HG02884 (cell line): Measurements from ENCODE around the gene FAM167B.

Source experiments
- ATAC-seq: cut with Tn5 transposase; IDR thresholded peaks from one replicate; pipeline ENCODE4 v1.9.1; 2021; ENCODE audit warnings: mild to moderate bottlenecking, moderate library complexity; ENCODE audit not compliant: unreplicated experiment

FAM167B gene

GRCh38 chr1:32221980-32222755 is 24.9 kb upstream of the FAM167B start, which contains the start of the genes EIF3I and TMEM234:
Gene EIF3I, plus strand, starts transcription at chr1:32222407. Its CDS starts 35 bp downstream, at chr1:32222442.
Gene TMEM234, minus strand, starts transcription at chr1:32222353. Its CDS starts 31 bp downstream, at chr1:32222322.
- peak; percentile 92 for ATAC-seq

- ATAC-seq = no peak
Measured at GRCh38 chr1:32223683-32224082, 23.3 kb upstream of the FAM167B start.

GRCh38 chr1:32224285-32224684 is 22.7 kb upstream of the FAM167B start:
- ATAC-seq = no peak

GRCh38 chr1:32228771-32229170 is 18.3 kb upstream of the FAM167B start:
- ATAC-seq = no peak

GRCh38 chr1:32231843-32232432 is 15.1 kb upstream of the FAM167B start:
- ATAC-seq = no peak

GRCh38 chr1:32232558-32233304 is 14.3 kb upstream of the FAM167B start:
- ATAC-seq = no peak

- ATAC-seq = no peak
Measured at GRCh38 chr1:32234792-32235191, 12.2 kb upstream of the FAM167B start.

GRCh38 chr1:32239337-32239736 is 7.7 kb upstream of the FAM167B start:
- ATAC-seq = no peak

GRCh38 chr1:32239790-32240139 is 7.3 kb upstream of the FAM167B start:
- ATAC-seq = no peak

GRCh38 chr1:32240140-32240951 is 6.7 kb upstream of the FAM167B start:
- no peak for ATAC-seq

GRCh38 chr1:32241001-32241763 is 5.8 kb upstream of the FAM167B start:
- ATAC-seq = no peak

GRCh38 chr1:32242341-32242851 is 4.6 kb upstream of the FAM167B start:
- no peak for ATAC-seq

GRCh38 chr1:32247452-32247851 is 430 bp downstream of the FAM167B start:
- no peak for ATAC-seq

GRCh38 chr1:32247983-32248889 is 1.2 kb downstream of the FAM167B start:
- ATAC-seq = no peak

GRCh38 chr1:32249831-32250525 is 3.0 kb downstream of the FAM167B start:
- peak; percentile 62 for ATAC-seq

- no peak for ATAC-seq
Measured at GRCh38 chr1:32250893-32251716, 4.1 kb downstream of the FAM167B start, which contains the start of gene LCK. Gene LCK, plus strand, starts transcription at chr1:32251265. Its CDS starts 23,065 bp downstream, at chr1:32274330.
